ENCODE results near the gene L3MBTL2. TPM values are rescaled to one million over a fixed set of nuclear protein-coding genes. Genes with fewer than 3 reads are reported as not detected.

Gene L3MBTL2
- total RNA-seq, 2 donors from 2014 or later, result 23.0 to 37.3 TPM

DNA sequence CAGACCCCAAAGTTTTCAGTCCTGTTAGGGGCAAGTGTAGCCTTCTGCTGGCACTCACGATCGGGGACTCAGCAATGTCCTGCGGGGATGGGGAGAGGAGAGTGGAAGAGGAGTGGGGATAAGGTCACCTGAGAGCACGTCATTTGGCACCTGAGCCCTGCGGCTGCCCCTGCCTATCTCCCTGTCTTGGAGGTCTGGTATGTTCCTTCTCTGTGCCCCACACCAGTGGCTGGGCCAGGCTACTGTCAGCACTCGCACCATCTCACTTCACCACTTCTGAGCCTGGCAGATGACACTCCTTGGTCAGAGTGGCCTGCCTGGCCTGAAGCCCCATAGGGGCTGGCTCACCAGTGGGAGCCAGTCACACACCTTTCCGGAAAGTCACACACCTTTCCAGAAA lies 55.8 kb downstream of the L3MBTL2 start:
- Mint-ChIP-seq H3K27ac (no peak overlapping the region), H3K9me3 (no peaks in the 10 kb centered on the region), H3K36me3 (ENCODE audit: low read depth) (peaks cover 98% of the 10 kb centered on the region), H3K27me3 (no peaks in the 10 kb centered on the region), H3K4me3 (no peak overlapping the region), H3K4me1 (no peaks in the 10 kb centered on the region)
- ATAC-seq (replicated peaks), result no peak

DNA sequence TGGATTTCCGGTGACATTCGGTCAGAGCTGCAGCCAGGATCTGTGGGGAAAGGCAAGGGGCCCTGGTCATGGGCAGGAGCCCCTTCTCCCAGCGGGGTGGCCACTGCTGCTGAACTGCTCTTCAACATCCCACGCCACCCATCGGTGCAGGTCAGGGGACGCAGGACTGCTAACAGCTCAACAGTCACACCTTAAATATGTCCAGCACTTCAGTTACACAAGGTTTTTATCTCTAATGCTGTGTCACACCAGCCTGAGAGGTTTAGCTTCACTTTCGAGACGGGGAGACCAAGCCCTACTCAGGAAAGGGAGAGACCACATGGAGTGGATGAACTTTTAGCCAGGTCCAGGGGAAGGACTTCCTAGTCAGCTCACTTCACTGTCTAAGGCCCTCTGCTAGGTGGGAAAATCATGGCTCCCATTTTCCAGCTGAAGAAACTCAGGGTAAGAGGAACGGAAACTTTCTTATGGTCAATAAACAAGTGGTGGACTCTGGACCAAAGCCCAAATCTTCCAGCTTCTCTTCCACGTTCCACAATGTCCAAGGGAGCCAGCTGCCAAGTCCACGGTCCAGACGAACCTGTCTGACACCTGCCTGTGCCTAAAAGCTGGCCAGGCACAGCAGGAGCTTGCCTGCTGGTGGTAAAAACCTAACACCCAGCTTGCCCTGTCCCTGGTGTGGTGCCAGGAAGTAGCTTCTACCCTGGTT lies 56.6 kb downstream of the L3MBTL2 start:
- Mint-ChIP-seq H3K9me3 (no peaks in the 10 kb centered on the region), H3K36me3 (ENCODE audit: low read depth) (peaks cover 98% of the 10 kb centered on the region), H3K4me3 (no peak overlapping the region), H3K4me1 (no peaks in the 10 kb centered on the region), H3K27ac (no peak overlapping the region), H3K27me3 (no peaks in the 10 kb centered on the region)
- ATAC-seq (replicated peaks), result no peak

DNA sequence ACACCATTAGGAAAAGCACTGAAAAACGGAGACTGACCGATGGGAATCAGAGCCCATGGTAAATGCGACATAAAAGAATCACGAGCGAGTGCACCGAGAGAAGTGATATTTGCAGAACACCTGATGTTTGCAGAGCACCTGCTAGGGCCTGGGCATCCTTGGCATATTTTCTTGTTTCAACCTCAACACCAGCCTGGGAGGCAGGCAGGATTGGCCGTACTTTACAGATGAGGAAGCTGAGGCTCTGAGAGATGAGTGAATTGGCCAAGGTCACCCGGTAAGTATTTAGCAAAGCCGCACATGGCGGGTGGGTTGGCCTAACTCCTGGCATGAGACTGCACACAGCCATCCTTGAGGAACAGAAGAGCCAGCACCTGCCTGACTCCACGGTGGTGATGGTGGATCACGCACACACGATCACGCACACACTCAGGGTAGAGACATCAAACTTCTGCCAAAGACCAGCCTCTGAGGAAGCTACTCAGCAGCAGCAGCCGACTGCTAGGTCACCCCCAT lies 57.2 kb downstream of the L3MBTL2 start:
- H3K4me1 Mint-ChIP-seq, result no peaks in the 10 kb centered on the region
- ATAC-seq (replicated peaks), result no peak
- H3K36me3 Mint-ChIP-seq (ENCODE audit: low read depth), result peaks cover 98% of the 10 kb centered on the region
- H3K27ac Mint-ChIP-seq, result no peak overlapping the region
- no peaks in the 10 kb centered on the region for H3K9me3 Mint-ChIP-seq
- no peaks in the 10 kb centered on the region for H3K27me3 Mint-ChIP-seq
- no peak overlapping the region for H3K4me3 Mint-ChIP-seq

DNA sequence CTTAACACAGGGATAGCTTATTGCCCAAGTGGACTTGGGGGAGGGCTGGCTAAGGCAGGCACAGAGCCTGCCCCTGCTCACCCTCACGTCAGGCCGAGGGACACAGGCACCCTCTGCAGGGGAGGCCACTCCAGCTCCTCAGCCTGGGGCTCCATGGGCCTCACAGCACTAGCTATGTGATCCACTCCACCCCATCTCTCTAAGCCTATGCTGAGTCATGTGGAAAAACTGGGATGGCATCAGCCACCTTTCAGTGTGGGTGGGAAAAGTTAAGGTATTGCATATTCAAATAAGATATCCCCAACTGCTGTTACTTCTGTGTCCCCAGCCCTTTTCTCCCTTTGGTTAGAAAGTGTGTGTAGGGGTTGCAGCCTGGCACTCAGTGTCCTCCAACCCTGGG lies 58.6 kb downstream of the L3MBTL2 start:
- ATAC-seq (replicated peaks), result no peak
- H3K36me3 Mint-ChIP-seq (ENCODE audit: low read depth), result peaks cover 98% of the 10 kb centered on the region
- H3K27me3 Mint-ChIP-seq, result no peaks in the 10 kb centered on the region
- H3K9me3 Mint-ChIP-seq, result no peaks in the 10 kb centered on the region
- no peak overlapping the region for H3K4me3 Mint-ChIP-seq
- H3K27ac Mint-ChIP-seq, result no peak overlapping the region
- no peaks in the 10 kb centered on the region for H3K4me1 Mint-ChIP-seq

DNA sequence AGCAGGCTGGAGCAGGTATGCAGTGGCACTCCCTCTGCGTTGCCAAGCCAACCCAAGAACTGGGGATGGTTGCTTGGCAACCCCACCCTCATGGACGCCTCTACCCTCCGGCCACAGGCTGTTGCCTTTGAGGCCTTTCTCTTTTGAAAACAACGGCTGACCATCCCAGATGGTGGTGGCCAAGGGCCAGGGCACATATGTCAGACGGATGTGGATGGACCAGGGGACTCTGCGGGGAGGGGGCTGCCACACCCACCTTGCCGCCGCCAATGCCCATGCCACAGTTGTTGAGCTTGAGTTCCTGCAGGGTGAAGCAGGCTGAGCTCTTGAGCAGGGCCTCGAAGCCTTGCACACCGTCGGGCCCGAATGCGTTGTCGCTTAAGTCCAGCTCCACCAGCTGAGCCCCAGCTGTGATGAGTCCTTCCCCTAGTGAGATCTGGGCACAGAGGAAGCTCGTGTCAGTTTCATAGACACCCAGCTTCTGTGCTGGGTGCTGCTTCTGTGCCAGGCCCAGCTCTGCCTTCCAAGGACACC lies 59.4 kb downstream of the L3MBTL2 start:
- Mint-ChIP-seq H3K4me1 (no peaks in the 10 kb centered on the region), H3K27ac (no peak overlapping the region), H3K36me3 (ENCODE audit: low read depth) (peaks cover 98% of the 10 kb centered on the region), H3K4me3 (no peak overlapping the region), H3K9me3 (no peaks in the 10 kb centered on the region), H3K27me3 (no peaks in the 10 kb centered on the region)
- ATAC-seq (replicated peaks), result no peak

DNA sequence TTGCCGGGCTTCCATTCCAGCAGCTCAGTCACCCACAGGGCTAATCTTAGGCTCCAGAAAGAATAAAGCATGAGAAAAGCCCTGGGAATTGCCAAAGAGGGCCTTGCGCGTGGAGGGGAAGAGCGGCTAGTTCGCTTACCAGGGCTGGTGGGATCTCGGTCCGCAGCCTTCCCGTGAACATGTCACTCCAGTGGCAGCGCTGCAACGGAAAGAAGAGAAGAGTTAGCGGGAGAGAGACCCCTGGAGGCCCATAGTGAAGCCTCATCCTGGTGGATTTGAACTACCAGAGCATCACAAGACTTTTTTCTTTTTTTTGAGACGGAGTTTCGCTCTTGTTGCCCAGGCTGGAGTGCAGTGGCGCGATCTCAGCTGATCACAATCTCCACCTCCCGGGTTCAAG lies 62.8 kb downstream of the L3MBTL2 start:
- Mint-ChIP-seq H3K27ac (no peak overlapping the region), H3K27me3 (no peaks in the 10 kb centered on the region), H3K36me3 (ENCODE audit: low read depth) (peaks cover 98% of the 10 kb centered on the region), H3K4me1 (no peaks in the 10 kb centered on the region), H3K4me3 (no peak overlapping the region), H3K9me3 (no peaks in the 10 kb centered on the region)
- ATAC-seq (replicated peaks), result no peak

DNA sequence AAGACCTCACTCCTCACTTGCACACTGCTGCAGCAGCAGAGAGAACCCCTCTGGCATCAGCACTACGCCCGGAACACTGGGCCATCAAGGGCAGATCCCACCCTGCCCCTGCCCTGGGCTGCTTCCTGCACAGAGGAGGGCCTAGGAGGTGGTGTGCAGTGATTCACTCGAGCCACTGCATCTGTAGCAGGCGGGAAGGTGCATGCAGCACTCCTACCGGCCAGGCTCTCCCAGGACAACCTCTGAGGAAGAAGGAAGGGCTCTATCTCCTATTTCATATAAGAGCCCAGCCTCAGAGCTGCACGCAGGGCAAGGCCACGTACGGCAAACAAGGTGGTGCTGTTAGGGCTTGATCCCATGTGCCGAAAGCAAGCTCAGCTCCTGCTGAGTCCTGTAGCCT lies 66.7 kb downstream of the L3MBTL2 start:
- Mint-ChIP-seq H3K4me1 (no peaks in the 10 kb centered on the region), H3K36me3 (ENCODE audit: low read depth) (peaks cover 100% of the 10 kb centered on the region), H3K27me3 (no peaks in the 10 kb centered on the region), H3K9me3 (no peaks in the 10 kb centered on the region), H3K27ac (no peak overlapping the region), H3K4me3 (no peak overlapping the region)
- no peak for ATAC-seq (replicated peaks)

DNA sequence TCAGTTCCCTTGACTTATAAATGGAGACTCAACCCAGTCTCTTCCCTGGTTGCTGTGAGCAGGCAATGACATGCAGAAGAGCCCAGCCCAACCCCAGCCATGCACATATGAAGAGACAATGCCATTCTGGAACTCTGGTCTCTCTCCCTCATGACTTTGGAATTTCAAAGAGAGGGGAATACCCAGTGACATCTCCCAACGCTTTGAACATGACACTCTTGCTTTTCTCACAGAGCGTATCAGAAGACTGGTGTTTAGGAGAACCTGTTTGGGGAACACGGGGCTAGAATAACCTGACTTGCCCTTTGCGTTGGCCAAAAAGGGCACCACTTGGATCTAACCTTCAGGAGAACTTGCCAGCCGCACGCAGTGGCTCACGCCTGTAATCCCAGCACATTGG lies 68.0 kb downstream of the L3MBTL2 start:
- Mint-ChIP-seq H3K36me3 (ENCODE audit: low read depth) (peaks cover 100% of the 10 kb centered on the region), H3K4me3 (no peak overlapping the region), H3K27ac (no peak overlapping the region), H3K4me1 (no peaks in the 10 kb centered on the region), H3K27me3 (no peaks in the 10 kb centered on the region), H3K9me3 (no peaks in the 10 kb centered on the region)
- no peak for ATAC-seq (replicated peaks)

DNA sequence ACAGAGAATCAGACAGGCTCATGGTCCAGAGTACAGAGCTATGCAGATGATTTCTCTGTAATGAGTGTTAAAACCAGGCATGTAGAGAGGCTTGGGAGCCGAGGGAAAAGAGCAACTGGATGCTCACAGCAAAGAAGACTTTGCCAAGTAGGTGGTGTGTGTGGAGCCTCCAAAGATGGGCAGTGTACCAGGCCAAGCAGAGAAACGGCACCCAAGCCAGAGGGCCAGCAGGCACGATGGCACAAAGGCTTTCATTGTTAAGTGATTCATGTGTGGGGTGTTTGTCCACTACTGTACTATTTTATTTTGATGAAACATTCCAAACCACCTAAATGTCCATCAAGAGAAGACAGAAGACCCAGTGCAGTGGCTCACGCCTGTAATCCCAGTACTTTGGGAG lies 69.7 kb downstream of the L3MBTL2 start:
- Mint-ChIP-seq H3K27ac (no peak overlapping the region), H3K27me3 (no peaks in the 10 kb centered on the region), H3K4me3 (no peak overlapping the region), H3K9me3 (no peaks in the 10 kb centered on the region), H3K36me3 (ENCODE audit: low read depth) (peaks cover 100% of the 10 kb centered on the region), H3K4me1 (no peaks in the 10 kb centered on the region)
- no peak for ATAC-seq (replicated peaks)

DNA sequence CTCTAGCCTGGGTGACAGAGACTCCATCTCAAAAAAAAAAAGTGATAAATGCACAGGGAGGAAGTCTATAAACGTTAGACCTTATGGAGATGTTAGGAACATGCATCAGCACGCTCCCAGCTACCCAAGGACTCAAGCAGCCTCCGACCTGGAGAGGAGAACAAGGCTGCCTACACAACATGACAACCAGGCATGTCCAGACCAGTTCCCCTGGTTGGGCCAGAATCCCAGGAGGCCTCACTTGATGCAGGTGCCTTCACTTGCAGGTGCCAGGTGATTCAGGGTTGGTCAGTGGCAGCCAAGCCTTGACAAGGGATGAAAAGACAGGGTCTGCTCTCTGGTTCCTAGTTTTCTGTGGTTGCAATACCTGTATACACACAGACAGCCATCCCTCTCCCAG lies 75.0 kb downstream of the L3MBTL2 start:
- Mint-ChIP-seq H3K36me3 (ENCODE audit: low read depth) (peaks cover 97% of the 10 kb centered on the region), H3K27me3 (no peaks in the 10 kb centered on the region), H3K27ac (no peak overlapping the region), H3K4me3 (no peak overlapping the region), H3K4me1 (peaks cover 5% of the 10 kb centered on the region), H3K9me3 (no peaks in the 10 kb centered on the region)
- ATAC-seq (replicated peaks), result no peak

DNA sequence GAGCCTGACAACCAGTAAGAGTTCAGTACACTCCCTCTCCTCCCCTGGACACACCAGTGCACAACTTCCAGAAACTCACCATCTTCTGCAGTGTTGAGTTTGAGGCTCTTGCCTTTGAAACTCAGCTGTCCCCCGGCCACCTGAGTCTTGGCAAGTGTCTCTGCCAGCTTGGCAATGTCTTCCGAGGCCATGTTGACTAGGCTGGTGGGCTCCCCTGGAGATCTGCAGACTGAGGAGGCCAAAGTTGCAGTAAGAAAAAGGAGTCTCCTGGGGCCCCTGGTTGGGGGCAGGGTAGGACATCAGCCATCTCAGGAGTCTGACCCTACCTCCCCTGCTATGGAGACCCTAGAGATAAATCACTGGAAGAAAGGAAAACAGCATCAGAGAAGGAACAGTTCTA lies 75.7 kb downstream of the L3MBTL2 start:
- ATAC-seq (replicated peaks), result no peak
- Mint-ChIP-seq H3K4me3 (no peak overlapping the region), H3K27me3 (no peaks in the 10 kb centered on the region), H3K9me3 (no peaks in the 10 kb centered on the region), H3K4me1 (peaks cover 5% of the 10 kb centered on the region), H3K27ac (no peak overlapping the region), H3K36me3 (ENCODE audit: low read depth) (peaks cover 95% of the 10 kb centered on the region)

Other genes with a start within 250 kb of the L3MBTL2 start
- 10 to 100 TPM; 58.6 to 77.2 TPM for gene EP300, start 112.7 kb upstream of the L3MBTL2 start, total RNA-seq
- gene CHADL, start 35.6 kb downstream of the L3MBTL2 start, total RNA-seq, result under 1 TPM; 0.41 to 0.50 TPM
- 100 to 1,000 TPM in 1 of 2 donors, 10 to 100 TPM in 1; 81.6 to 166 TPM for gene RANGAP1, start 80.9 kb downstream of the L3MBTL2 start, total RNA-seq
- 10 to 100 TPM; 28.3 to 48.6 TPM for gene ZC3H7B, start 96.2 kb downstream of the L3MBTL2 start, total RNA-seq
- gene TEF, start 176.6 kb downstream of the L3MBTL2 start, total RNA-seq, result 1 to 10 TPM; 2.4 to 4.0 TPM
- gene TOB2, start 241.5 kb downstream of the L3MBTL2 start, total RNA-seq, result 10 to 100 TPM; 38.5 to 40.8 TPM

Measured in activated T-helper 17 cell treated with anti-CD3 and anti-CD28 coated beads, Interleukin-2, amount 50 U/mL, for 72 hours (primary cell).